Measurements from ENCODE around the gene RAB11FIP3. TPM values are rescaled to one million over a fixed set of nuclear protein-coding genes. Genes with fewer than 3 reads are reported as not detected.

Gene RAB11FIP3
- total RNA-seq, 1 experiment from 2014 or later, result 37.1 TPM

- Histone ChIP-seq H3K14ac (ENCODE audit: insufficient read depth, low read length) (no peak overlapping the region), H4K91ac (ENCODE audit: insufficient read length, low read depth, low read length) (no peak overlapping the region), H2BK12ac (ENCODE audit: insufficient read length, low read depth, low read length) (no peak overlapping the region), H3K79me1 (ENCODE audit: insufficient read depth, low read depth, low read length, poor library complexity, severe bottlenecking) (no peaks in the 10 kb centered on the region), H3K9me3 (ENCODE audit: control insufficient read depth, low read depth, low read length) (no peaks in the 10 kb centered on the region), H3K27me3 (ENCODE audit: insufficient read depth, low read length) (no peaks in the 10 kb centered on the region), H2AFZ (ENCODE audit: low read length) (no peak overlapping the region), H3K23ac (ENCODE audit: insufficient read length, low read depth, low read length) (no peak overlapping the region), H2AK5ac (ENCODE audit: insufficient read length, low read length) (no peak overlapping the region), H3K4me1 (ENCODE audit: insufficient read depth, low read length) (no peaks in the 10 kb centered on the region), H3K23me2 (ENCODE audit: insufficient read length, low read depth, low read length, poor library complexity, severe bottlenecking) (no peaks in the 10 kb centered on the region), H3K4me2 (ENCODE audit: insufficient read depth, insufficient read length, low read length) (no peak overlapping the region), H3K79me2 (ENCODE audit: insufficient read depth, low read length) (no peaks in the 10 kb centered on the region), H2BK20ac (ENCODE audit: low read depth, low read length, poor library complexity, severe bottlenecking) (no peak overlapping the region), H4K20me1 (ENCODE audit: control insufficient read depth, insufficient read depth, insufficient read length) (no peaks in the 10 kb centered on the region), H4K8ac (replicated peaks; ENCODE audit: insufficient read length, low read depth, low read length) (no peak overlapping the region), H3K4ac (ENCODE audit: low read depth, low read length) (no peak overlapping the region), H2BK120ac (ENCODE audit: low read depth, low read length, poor library complexity, severe bottlenecking) (no peak overlapping the region), H3K56ac (ENCODE audit: insufficient read length, low read depth, low read length) (no peak overlapping the region), H4K5ac (ENCODE audit: insufficient read length, low read depth, low read length) (no peak overlapping the region), H3K9ac (ENCODE audit: extremely low read depth, insufficient read length, low read length) (no peak overlapping the region), H3T11ph (ENCODE audit: low read length) (no peak overlapping the region), H3K18ac (ENCODE audit: insufficient read length, low read depth, low read length) (no peak overlapping the region), H2BK15ac (ENCODE audit: low read depth, low read length) (no peak overlapping the region), H2BK5ac (ENCODE audit: insufficient read length, low read length) (no peak overlapping the region), H3K27ac (ENCODE audit: insufficient read length, low read depth, low read length) (no peak overlapping the region)
- no peak for TF ChIP-seq CTCF (conservative IDR thresholded peaks at IDR 0.05)
- Mint-ChIP-seq H3K36me3 (ENCODE audit: insufficient read depth in 1 of 3, low read depth in 3 of 3) (peaks cover 2 to 14% (median 6%) of the 10 kb centered on the region in 3 experiments; a peak in 6 of 7 replicates), H3K27me3 (ENCODE audit: low read depth) (no peaks in the 10 kb centered on the region), H3K27ac (peak overlapping the region; percentile 92 to 100 (median 96)), H3K4me1 (peaks cover 24 to 30% of the 10 kb centered on the region in 2 experiments), H3K4me3 (peak overlapping the region in 1 of 2 experiments; percentile 55; a peak in 3 of 5 replicates), H3K9me3 (no peaks in the 10 kb centered on the region)
- no CpG with 5 or more reads among the region's 14 CpGs for WGBS (ENCODE audit: extremely low coverage, insufficient read length, low lambda C conversion rate)
- no peak for DNase-seq
Observed at GRCh38 chr16:483341-484075, 58.1 kb downstream of the RAB11FIP3 start.
